Measurements from ENCODE around the gene LRRN4CL.
"Not testable (repeated sequence)": the region's sequence is repeated elsewhere in the genome, so short reads cannot be mapped to it uniquely, and the experiment has no call there.

The LRRN4CL gene

DNA sequence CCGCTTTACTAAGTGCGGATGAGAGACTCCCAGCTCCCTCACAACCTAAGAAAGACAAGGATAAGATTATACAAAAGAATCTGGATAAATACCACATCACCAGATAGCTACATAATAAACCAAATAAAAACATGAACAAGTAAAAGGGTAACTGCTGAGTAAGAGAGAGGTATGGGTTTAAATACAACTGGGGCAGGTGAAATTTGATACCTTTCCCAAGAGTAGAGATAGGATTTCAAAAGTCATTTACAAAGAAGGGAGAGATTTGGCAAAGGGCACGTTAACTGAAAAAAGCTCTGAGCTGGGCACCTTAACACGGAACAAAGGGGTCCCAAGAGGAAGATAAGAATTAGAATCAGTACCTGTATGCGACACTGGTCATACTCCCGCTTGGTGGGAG, 12.2 kb downstream of the LRRN4CL start:
- no peak for DNase-seq (ENCODE audit: low read depth in 1 of 2, low spot score in 1 of 2)

DNA sequence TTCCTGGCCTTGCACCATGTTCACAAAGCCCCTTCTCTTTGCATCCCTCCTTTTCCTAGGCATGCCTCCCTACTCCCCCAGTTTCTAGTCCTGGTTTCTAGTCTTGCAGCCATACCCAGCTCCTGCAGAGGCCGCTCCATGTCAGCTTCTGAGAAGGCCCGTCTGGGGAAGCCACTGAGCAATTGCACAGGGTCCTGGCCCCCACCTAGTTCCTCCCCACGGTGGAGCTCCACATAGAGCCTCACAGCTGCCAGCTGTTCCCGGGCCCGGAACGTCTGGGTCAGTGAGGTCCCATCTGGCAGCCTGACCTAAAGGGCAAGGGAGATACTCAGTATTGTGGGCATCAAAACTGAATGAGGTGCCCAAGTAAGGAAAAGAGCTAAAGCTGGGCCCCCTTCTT, 12.6 kb downstream of the LRRN4CL start:
- no peak for DNase-seq (ENCODE audit: low read depth in 1 of 2, low spot score in 1 of 2)

DNA sequence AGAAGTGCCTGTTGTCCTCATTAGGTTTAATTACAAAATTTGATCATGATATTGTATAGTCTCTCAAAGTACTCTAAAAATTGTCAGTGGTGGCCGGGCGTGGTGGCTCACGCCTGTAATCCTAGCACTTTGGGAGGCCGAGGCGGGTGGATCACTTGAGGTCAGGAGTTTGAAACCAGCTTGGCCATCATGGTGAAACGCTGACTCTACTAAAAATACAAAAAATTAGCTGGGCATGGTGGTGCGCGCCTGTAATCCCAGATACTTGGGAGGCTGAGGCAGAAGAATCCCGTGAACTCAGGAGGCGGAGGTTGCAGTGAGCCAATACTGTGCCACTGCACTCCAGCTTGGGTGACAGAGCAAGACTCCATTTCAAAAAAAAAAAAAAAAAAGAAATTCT, 13.9 kb downstream of the LRRN4CL start:
- DNase-seq (ENCODE audit: low read depth in 1 of 2, low spot score in 1 of 2): not testable (repeated sequence)

DNA sequence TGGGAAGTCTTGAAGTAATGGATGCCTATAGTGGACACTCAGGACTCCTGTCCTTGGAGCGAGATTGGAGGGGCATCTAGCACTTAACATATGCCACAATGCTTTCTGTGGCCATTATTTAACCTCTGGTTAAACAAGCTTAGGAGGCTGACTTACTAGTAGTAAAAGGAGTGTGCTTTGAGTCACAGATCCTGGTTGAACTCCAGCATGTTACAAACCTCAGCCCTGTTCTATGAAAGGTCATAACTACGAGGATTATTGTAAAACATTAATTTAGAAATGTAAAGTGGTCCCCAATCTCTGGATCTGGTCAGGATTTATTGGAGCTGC, 16.2 kb downstream of the LRRN4CL start:
- no peak for DNase-seq (ENCODE audit: low read depth in 1 of 2, low spot score in 1 of 2)

DNA sequence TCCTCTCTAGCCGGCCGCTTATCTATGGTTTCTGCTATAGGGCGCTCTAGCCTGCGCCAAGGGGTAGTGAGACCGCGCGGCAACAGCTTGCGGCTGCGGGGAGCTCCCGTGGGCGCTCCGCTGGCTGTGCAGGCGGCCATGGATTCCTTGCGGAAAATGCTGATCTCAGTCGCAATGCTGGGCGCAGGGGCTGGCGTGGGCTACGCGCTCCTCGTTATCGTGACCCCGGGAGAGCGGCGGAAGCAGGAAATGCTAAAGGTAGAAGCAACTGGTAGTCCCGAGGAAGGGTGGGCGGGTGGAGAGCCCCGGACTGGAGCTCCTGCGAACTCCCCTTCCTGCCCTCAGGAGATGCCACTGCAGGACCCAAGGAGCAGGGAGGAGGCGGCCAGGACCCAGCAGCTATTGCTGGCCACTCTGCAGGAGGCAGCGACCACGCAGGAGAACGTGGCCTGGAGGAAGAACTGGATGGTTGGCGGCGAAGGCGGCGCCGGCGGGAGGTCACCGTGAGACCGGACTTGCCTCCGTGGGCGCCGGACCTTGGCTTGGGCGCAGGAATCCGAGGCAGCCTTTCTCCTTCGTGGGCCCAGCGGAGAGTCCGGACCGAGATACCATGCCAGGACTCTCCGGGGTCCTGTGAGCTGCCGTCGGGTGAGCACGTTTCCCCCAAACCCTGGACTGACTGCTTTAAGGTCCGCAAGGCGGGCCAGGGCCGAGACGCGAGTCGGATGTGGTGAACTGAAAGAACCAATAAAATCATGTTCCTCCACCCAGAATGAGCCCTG, 17.5 kb downstream of the LRRN4CL start, which contains the start of the genes LBHD1 and UQCC3:
LBHD1 (minus strand) TSS at position 660 of the 782 bp plus-strand sequence. CDS start 2,236 bp downstream, outside the sequence.
UQCC3 (plus strand) TSS at position 66 of the 782 bp plus-strand sequence; CDS start at position 139, 73 bp downstream.
- peak; percentile 46 to 56 for DNase-seq (ENCODE audit: low read depth in 1 of 2, low spot score in 1 of 2)

DNA sequence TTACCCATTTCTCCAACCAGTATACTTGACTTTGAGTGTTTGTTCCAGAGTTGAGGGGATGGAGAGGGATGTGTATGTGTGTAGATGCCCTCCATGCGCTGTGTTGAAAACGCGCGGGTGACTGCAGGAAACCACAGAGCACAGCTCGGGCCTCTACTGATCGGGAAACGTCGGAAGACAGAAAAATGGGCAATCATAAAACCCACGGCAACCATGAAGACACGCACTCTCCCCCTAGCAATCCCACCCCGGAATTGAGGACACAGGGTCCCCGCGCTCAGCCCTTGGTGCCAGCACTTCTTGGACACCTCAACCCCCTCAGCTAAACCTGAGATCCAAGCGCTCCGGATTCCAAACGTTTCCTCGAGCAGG, 18.1 kb downstream of the LRRN4CL start:
- no peak for DNase-seq (ENCODE audit: low read depth in 1 of 2, low spot score in 1 of 2)

DNA sequence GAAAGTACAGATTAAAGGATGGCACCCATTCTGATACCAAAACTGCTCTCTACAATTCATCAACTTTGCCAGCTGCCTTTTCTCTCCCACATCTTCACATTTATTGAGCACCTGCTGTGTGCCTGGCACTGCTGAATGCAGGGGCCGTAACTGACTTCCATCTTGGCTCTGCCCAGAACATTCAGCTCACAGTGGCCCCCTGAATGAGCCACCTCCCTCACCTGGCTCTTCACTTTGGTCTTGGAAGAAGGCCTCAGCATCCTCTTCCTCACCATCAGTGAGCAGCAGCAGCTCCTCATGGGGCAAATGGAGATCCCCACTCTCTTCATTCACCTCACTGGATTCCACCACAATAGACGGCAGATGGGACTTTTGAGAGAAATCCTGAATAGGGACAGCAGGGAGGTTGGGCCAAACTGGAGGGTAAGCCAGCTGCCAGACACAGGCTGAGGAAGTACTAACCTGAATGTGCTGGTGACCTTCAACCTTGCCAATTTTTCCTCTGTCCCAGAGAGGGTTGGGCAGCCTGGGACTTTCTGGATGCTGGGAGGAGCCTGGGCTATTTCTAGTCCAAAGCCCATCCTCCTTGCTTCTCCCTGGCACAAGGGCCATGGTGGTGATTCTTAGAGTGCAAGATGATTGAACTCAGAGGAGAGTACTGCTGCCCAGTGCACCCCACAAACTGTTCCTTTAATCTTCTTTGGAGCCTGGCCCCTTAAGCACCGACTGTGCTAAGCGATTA, 19.7 kb downstream of the LRRN4CL start:
- no peak for DNase-seq (ENCODE audit: low read depth in 1 of 2, low spot score in 1 of 2)

DNA sequence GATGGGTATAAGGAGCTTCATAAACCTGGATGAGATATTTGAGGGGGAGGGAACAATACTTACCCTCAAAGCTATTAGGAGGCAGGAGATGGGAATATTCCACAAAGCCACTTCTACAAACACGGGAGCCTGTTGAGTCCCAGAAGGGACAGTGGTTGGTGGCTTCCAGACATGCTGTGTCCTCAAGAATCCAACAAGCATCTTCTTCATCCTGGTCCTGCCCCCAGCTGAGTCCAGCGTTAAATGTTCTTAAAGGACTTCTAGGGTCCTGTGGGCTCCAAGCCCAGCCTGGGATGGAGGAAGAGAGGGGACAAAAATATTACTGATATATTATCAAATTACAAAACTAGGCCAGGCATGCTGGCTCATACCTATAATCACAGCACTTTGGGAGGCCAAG, 21.9 kb downstream of the LRRN4CL start:
- DNase-seq (ENCODE audit: low read depth in 1 of 2, low spot score in 1 of 2): no peak

DNA sequence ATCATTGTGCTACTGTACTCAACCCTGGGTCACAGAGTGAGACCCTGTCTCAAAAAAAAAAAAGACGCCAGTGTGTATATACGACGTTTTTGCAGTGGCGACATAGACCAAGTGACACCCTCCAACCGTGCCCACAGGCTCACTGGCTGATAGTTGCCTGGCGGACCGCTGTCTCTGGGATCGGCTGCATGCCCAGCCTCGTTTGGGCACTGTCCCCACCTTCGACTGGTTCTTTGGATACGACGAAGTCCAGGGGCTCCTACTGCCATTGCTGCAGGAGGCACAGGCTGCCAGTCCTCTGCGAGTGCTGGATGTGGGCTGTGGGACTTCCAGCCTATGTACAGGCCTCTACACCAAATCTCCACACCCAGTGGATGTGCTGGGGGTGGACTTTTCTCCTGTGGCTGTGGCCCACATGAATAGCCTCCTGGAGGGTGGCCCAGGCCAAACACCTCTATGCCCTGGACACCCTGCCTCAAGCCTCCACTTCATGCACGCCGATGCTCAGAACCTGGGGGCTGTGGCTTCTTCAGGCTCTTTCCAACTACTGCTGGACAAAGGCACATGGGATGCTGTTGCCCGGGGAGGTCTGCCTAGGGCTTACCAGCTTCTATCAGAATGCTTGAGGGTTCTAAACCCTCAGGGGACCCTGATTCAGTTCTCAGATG, 22.9 kb downstream of the LRRN4CL start:
- no peak for DNase-seq (ENCODE audit: low read depth in 1 of 2, low spot score in 1 of 2)

DNA sequence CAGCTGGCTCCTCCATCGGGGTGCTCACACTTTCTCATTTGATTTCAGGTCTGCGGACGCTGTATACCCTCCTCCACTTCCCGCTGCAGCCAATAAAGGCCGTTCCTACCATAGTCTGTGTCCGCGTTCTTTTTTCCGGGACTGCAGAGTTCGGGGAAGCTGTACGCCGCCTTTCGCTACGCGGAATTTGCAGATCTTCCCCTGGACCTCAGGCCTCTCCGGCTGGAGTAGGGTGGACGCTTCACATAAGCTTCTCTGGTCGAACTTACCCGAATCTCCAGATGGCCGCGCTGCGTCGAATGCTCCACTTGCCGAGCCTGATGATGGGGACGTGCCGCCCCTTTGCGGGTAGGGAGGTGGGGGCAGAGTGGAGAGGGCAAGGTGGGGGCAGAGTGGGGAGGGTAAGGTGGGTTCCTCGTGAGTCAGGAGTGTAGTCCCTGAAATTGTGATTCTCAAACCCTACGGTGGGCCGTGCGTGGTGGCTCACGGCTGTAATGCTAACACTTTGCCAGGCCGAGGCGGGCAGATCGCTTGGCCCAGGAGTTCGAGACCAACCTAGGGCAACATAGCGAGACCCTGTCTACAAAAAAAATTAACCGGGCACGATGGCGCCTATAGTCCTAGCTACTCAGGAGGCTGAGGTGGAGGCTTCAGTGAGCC, 23.6 kb downstream of the LRRN4CL start:
- peak in 1 of 2 donors; percentile 52 for DNase-seq (ENCODE audit: low read depth in 1 of 2, low spot score in 1 of 2)

DNA sequence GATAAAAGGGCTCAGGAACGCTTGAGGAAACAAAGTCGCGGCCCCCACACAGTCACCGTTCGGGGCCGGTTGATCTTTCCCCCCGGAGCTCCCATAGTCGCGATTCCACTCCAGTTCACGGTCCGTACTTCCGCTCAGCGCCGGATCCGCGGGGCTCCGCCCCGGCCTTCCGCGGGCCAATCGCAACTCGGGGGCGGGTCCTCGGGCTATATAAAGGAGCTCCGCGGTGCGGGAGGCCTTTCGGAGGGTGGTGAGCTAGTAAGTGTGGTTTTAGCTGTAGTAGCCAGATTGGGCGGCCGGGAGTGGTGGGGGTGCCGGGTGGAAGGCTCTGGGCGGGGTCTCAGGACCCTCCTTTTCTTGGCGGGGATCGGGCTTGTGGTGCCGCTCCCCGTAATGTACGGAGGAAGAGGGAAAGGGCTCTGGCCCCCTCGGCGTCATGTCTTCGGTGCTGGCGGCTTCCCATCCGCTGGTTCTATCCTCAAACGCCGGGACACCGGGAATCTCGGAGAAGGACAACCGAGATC, 24.2 kb downstream of the LRRN4CL start, which contains the start of the genes C11orf98 and CSKMT:
C11orf98 (minus strand) TSS at position 136 of the 524 bp plus-strand sequence; CDS start at position 95, 41 bp downstream.
CSKMT (plus strand) TSS at position 238 of the 524 bp plus-strand sequence. CDS start 568 bp downstream, outside the sequence.
- peak; percentile 93 to 94 for DNase-seq (ENCODE audit: low read depth in 1 of 2, low spot score in 1 of 2)

DNA sequence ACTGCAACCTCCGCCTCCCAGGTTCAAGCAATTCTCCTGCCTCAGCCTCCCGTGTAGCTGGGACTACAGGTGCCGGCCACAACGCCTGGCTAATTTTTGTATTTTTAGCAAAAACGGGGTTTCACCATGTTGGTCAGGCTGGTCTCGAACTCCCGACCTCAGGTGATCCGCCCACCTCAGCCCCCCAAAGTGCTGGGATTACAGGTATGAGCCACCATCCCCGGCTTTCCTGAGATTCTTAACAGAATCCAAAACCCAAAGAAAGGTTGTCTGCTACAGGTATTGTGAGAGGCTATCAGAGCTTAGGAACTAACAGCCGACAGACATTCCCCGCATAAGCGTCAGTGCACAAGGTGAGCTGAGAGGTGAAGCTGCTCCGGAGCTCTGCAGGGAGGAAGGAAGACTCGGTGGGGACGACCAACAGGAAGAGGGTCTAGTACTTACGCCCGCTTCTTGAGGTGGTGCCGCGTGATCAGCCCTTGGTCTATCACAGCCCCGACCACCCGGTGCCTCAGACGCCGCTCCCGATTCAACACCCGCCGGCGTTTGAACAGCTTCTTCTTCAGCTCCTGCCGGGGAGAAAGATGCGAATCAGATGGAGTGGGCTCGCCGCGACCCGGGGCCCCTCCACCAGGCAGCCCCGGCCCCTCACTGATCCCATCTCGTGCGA, 24.8 kb downstream of the LRRN4CL start:
- peak in 1 of 2 donors; percentile 31 for DNase-seq (ENCODE audit: low read depth in 1 of 2, low spot score in 1 of 2)

DNA sequence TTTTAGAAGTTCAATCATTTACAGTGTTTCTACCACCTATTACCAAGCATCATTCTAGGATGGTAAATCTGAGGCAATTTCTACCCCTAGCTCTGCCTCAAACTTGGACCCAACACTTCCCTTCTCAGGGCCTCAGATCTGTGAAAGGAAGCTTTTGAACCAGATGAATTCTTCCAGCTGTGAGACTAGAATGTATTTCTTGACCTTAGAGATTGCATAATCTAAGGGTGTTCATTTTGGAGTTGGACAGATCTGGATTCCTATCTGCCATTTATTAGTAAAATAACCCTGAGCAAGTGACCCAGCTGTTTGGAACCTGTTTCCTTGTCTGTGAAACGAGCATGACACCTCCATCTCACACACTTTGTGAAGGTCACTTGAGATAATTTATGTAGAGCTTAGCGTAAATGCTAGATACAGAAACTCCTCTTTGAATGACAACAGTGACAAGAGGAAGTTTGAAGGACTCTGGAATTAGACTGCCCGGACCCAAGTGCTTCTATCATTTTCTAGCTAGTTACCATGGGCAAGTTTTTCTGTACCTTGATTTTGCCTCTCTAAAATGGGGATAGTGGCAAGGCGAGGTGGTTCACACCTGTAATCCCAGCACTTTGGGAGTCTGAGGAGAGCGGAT, 32.4 kb downstream of the LRRN4CL start:
- DNase-seq (ENCODE audit: low read depth in 1 of 2, low spot score in 1 of 2): no peak

DNA sequence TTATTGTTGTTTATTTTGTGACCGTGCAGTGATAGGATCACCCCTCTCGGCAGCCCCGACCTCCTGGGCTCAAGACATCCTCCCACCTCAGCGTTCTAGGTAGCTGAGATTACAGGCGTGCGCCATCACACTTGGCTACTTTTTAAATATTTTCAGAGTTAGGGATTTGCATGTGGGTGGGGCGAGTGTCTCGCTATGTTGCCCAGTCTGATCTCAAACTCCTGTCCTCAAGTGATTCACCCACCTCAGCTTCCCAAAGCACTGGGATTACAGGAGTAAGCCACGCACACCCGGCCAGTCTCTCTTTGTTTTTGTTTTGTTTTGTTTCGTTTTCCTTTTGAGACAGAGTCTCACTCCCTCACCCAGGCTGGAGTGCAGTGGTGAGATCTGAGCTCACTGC, 35.0 kb downstream of the LRRN4CL start:
- DNase-seq (ENCODE audit: low read depth in 1 of 2, low spot score in 1 of 2): no peak

DNA sequence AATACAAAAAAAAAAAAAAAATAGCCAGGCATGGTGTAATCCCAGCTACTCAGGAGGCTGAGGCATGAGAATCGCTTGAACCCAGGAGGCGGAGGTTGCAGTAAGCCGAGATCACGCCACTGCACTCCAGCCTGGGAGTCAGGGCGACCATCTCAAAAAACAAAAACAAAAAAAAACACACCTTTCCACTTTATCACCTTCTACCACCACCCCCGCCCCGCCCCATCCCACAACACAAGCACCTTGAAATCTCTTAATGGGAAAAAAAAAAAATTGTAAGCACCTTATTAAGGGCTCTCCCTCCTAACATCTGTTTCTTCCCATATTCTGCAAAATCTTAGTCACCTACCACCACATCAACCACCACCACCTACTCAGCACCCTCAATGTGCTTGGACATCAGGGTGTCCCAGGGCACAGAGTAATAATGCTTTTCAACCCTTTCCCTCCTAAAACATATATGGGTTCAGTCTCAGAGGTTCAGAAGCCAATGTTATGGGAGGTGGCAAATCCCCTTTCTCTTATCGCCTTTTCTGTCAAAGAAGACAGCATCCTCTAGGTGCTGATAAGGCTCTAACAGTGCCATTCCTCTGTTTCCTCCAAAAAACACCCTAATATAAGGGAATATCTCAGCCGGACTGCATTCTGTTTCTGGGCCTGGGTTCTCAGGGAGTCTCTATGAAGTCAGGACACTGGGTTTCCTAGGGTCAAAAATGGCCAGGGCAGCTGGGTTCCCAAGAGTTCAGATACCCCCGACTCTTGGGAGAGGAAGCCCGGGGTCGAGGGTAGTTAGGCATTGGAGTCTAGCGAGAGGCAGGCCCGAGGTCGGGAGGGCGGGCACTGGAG, 36.9 kb downstream of the LRRN4CL start:
- no peak for DNase-seq (ENCODE audit: low read depth in 1 of 2, low spot score in 1 of 2)

DNA sequence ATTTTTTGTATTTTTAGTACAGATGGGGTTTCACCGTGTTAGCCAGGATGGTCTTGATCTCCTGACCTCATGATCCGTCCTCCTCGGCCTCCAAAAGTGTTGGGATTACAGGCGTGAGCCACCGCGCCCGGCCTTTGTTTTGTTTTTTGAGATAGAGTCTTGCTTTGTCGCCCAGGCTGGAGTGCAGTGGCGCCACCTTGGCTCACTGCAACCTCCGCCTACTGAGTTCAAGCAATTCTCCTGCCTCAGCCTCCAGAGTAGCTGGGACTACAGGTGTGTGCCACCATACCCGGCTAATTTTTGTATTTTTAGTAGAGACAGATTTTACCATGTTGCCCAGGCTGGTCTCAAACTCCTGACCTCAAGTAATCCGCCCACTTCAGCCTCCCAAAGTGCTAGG, 39.0 kb downstream of the LRRN4CL start:
- DNase-seq (ENCODE audit: low read depth in 1 of 2, low spot score in 1 of 2): not testable (repeated sequence)

DNA sequence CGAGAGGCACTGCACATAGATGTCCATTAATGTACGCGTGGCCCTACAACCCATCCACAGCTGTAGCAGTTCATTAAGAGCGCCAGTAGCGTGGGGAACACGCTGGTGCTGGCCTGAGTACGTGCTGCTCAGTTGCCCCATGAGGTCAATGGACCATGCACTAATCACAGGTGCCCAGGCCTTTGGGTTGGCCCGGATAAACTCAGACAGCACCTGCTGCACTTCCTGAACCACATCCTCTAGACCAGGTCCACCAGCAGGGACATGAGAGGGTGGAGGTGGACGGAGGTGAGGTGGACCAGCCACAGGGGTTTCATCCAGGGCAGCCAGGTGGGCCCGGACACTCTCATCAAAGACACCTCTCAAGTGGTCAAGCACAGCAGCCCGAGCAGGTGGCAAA, 39.8 kb downstream of the LRRN4CL start:
- no peak for DNase-seq (ENCODE audit: low read depth in 1 of 2, low spot score in 1 of 2)

DNA sequence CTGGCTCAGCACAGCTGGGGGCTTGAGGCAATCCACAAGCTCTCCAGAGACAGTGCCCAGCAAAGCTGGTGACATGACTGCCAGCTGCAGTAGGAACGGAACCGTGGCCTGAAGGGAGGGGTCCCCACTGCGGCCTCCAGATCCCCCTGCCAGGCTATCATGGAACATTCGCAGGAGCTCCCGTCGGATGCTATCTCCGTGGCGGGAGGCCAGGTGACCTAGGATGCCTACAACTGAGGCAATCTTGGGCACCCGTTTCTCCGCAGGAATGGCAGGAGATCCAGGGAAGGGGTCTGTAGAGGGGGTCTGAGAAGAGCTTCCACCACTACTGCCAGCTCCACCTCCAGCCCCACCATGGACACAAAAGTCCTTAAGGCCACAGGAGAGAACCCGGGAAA, 40.4 kb downstream of the LRRN4CL start:
- DNase-seq (ENCODE audit: low read depth in 1 of 2, low spot score in 1 of 2): no peak

Data from stimulated activated CD4-positive, alpha-beta T cell treated with anti-CD3 and anti-CD28 coated beads, Interleukin-15, amount 100 ng/mL, for 1 hour (primary cell).